ENCODE results near the gene SQOR.

SQOR gene

GRCh38 chr15:45634432-45635190 is at the start of gene SQOR:
SQOR (plus strand) TSS chr15:45635029; CDS start chr15:45658924, 23,895 bp downstream.
- peak; percentile 66 to 77 for DNase-seq

DNA sequence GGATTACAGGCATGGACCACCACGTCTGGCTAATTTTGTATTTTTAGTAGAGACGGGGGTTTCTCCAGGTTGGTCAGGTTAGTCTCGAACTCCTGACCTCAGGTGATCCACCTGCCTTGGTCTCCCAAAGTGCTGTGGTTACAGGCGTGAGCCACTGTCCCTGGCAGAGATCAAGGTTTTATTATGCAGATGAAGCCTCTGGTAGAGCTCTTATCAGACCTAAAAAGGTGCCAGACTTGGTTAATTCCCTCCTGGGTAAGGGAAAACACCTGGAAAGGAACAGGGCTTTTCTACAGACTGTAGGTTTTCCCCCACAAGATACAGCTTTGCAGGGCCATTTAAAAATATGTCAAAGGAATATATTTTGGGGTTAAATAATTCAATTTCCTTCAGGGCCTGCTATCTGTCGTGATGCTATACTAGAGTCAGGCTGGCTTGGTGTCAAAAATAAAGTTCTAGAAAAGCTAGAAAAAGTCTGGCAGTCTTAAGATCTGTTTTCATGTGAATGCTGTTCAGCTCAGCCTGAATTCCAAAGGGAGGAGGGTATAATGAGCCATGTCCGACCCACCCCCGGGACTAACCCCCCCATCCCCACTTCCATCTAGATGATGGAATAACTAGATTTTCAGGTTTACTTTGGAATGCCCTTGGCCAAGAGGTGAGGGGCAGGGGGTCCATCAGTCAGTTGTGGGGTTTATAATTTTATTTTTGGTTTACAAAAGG is 49.6 kb upstream of the SQOR start:
- DNase-seq = no peak

GRCh38 chr15:45586125-45586524 is 48.7 kb upstream of the SQOR start:
- DNase-seq = no peak

GRCh38 chr15:45586601-45587094 is 48.2 kb upstream of the SQOR start:
- DNase-seq = no peak

GRCh38 chr15:45587095-45587862 is 47.5 kb upstream of the SQOR start, which contains the start of gene BLOC1S6:
BLOC1S6 (plus strand) TSS chr15:45587379; CDS start chr15:45587444, 65 bp downstream.
- DNase-seq = peak; percentile 87 to 88

- DNase-seq = no peak
Measured at GRCh38 chr15:45587863-45588170, 47.0 kb upstream of the SQOR start.

DNA sequence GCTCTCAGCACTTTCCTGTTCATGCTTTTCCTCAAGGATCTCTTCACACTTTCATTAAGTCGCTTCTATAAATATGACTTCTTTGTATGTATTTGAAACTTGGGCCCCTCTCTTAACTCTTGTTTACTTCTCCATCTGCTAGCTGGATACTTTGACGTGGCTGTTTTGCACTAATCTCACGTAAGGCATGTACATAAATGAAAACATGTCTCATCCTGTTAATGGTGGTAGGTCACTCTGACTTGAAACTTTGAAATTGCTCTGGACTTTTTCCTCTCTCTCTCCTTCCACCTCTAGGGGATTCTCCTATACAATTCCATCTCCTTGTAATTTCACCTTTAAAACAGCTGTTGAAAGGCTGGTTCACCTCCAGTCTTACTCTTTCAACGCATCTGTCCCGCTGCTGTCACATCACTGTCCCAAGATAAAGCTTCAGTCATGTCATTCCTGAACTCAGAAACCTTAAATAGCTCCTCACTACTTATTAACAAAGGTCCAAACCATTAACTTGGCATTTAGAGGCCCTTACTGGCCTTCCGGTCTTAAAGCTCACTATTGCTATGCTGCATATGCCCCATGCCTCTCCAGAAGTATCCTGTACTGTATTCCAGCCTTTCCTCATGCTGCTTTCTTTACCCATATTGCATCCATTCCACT is 46.5 kb upstream of the SQOR start:
- no peak for DNase-seq

GRCh38 chr15:45589256-45589655 is 45.6 kb upstream of the SQOR start:
- no peak for DNase-seq

DNA sequence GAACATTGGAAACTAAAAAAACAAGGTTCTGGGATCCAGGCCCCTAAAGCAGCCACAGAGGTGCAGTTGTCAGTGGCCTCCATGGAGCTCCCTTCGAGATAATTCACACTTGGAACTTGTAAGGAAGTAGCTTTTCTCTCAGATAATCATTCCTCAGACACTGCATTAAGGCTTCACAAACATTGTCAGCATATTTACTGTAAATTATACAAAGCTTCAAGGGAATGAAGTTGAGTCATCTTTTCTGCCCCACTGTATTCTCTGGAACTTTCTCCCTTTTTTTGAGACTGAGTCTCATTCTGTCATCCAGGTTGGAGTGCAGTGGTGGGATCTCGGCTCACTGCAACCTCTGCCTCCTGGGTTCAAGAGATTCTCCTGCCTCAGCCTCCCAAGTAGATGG is 40.5 kb upstream of the SQOR start:
- DNase-seq = no peak

GRCh38 chr15:45594835-45595530 is 39.8 kb upstream of the SQOR start:
- no peak for DNase-seq

- DNase-seq = no peak
Measured at GRCh38 chr15:45603881-45604280, 30.9 kb upstream of the SQOR start.

- no peak for DNase-seq
Measured at GRCh38 chr15:45604326-45604725, 30.5 kb upstream of the SQOR start.

GRCh38 chr15:45606413-45606812 is 28.4 kb upstream of the SQOR start:
- DNase-seq = no peak

DNA sequence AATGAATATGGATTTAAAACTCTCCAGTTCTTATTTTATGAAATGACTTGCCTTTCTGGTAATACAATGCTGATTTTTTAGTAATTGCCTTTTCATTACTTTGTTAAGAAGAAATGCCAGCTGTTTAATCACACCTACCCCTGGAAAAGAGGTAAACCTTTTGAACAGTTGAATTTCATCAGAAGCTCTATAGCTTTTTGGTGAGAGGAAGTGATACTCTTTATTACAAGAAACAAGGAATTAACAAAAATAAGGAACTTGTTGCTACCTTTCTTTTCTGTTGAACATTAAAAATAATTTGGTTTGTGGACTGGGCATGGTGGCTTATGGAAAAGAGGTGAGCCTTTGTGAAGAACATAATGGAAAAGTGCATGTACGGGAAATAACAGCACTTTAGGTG is 28.0 kb upstream of the SQOR start:
- DNase-seq = no peak

DNA sequence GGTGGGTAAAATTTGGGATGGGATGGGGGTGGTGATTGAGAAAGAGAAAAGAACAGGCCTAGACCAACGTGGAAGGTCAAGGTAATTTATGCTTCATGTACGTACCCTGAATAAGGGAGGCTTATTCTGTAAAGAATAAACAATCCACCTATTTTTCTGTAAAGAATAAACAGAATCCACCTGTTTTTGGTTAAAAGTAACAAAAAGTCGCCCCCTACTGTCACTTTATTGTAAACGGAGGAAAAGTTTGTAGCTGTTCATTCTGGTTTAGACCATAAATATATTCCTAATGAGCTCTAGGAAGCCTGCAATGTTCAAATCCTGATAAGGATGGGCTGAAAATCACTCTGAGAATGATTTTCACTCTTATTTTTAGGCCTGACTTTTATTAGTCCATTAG is 23.5 kb upstream of the SQOR start:
- no peak for DNase-seq

DNA sequence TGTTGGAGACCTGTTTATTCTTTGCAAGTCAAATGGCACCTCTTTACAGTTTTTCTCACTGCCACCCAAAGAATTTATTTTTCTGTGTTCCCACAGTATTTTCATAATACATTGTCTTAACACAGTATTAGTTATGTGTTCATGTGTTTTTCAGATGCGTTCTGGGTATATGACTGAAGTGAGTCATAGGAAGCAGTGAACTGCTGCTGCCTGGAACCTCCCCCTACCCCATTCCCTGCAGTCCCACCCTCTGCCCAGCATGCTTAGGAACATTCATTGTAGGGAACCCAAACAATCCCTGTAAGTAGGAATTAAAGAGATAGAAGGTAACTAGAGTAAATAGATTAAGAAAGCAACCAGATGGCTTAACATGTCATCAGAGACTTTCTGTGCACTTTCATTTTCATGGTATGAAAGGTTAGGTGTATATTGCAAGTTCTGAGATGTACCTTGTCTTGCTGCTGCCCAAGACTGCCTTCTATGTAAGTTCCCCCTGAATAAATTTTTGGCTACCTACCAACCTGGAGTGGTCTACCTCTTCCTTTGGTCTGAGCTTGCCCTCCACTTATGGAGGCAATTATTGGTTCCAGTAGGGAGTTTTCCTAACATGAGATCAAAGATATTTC is 21.9 kb upstream of the SQOR start:
- DNase-seq = no peak

GRCh38 chr15:45616901-45617323 is 17.9 kb upstream of the SQOR start:
- no peak for DNase-seq

DNA sequence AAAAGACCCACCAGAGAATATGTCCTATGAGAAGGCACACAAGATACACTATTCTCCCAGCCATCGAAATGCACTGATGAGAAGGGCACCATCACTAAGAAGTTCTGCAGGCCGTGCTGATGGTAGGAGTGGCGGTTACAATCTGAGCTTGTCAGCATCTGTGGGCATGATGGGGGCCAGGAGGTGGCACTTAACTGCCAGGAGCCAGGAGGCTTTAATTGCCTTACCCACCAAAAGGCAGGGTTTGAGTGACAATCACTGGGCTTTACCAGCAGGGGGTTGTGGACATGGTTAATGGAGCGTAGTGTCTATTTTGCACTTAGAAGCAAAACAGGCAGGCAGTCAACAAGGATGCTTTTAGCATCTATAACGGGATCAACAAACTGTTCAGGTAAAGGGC is 16.0 kb upstream of the SQOR start:
- peak in 1 of 2 donors; percentile 28 for DNase-seq

DNA sequence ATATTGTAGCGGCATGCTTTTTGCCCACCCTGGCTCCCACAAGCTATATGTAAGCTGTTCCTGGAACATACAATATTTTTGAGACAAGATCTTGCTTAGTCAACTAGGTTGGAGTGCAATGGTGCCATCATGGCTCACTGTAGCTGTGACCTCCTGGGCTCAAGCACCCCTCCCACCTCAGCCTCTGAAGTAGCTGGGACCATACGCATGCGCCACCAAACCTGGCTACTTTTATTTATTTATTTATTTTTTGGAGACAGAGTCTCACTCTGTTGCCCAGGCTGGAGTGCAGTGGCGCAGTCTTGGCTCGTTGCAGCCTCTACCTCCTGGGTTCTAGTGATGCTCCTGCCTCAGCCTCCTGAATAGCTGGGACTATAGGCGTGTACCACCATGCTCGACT is 6.7 kb upstream of the SQOR start:
- DNase-seq = no peak

- no peak for DNase-seq
Measured at GRCh38 chr15:45630917-45631691, 3.7 kb upstream of the SQOR start.

- DNase-seq = no peak
Measured at GRCh38 chr15:45631776-45632175, 3.1 kb upstream of the SQOR start.
